ENCODE results near the gene GRAP2.

Gene GRAP2

GRCh38 chr22:39926753-39927152 is 25.9 kb downstream of the GRAP2 start:
- DNase-seq, result no peak

GRCh38 chr22:39927544-39927943 is 26.7 kb downstream of the GRAP2 start:
- DNase-seq, result no peak

GRCh38 chr22:39928536-39929520 is 27.9 kb downstream of the GRAP2 start:
- DNase-seq, result no peak

- DNase-seq, result no peak
Observed at GRCh38 chr22:39931251-39931650, 30.4 kb downstream of the GRAP2 start.

- no peak for DNase-seq
Observed at GRCh38 chr22:39932166-39932565, 31.3 kb downstream of the GRAP2 start.

- DNase-seq, result peak; percentile 52
Observed at GRCh38 chr22:39932918-39933649, 32.2 kb downstream of the GRAP2 start.

GRCh38 chr22:39933741-39934140 is 32.9 kb downstream of the GRAP2 start:
- DNase-seq, result no peak

GRCh38 chr22:39935116-39935515 is 34.2 kb downstream of the GRAP2 start:
- DNase-seq, result no peak

- no peak for DNase-seq
Observed at GRCh38 chr22:39935612-39936011, 34.7 kb downstream of the GRAP2 start.

GRCh38 chr22:39936523-39937145 is 35.8 kb downstream of the GRAP2 start:
- no peak for DNase-seq

GRCh38 chr22:39937906-39938305 is 37.0 kb downstream of the GRAP2 start:
- DNase-seq, result no peak

GRCh38 chr22:39938509-39939111 is 37.7 kb downstream of the GRAP2 start:
- DNase-seq, result no peak

- DNase-seq, result no peak
Observed at GRCh38 chr22:39939830-39940229, 38.9 kb downstream of the GRAP2 start.

- DNase-seq, result no peak
Observed at GRCh38 chr22:39940757-39941305, 39.9 kb downstream of the GRAP2 start.

GRCh38 chr22:39941601-39942000 is 40.7 kb downstream of the GRAP2 start:
- DNase-seq, result no peak

GRCh38 chr22:39942439-39943230 is 41.8 kb downstream of the GRAP2 start:
- DNase-seq, result no peak

- DNase-seq, result peak; percentile 17
Observed at GRCh38 chr22:39943337-39943736, 42.5 kb downstream of the GRAP2 start.

GRCh38 chr22:39943953-39944872 is 43.3 kb downstream of the GRAP2 start:
- no peak for DNase-seq

- DNase-seq, result no peak
Observed at GRCh38 chr22:39946126-39946502, 45.2 kb downstream of the GRAP2 start.

- no peak for DNase-seq
Observed at GRCh38 chr22:39946503-39947219, 45.8 kb downstream of the GRAP2 start.
